HG02884 (cell line): ENCODE data around the gene PDE4D.

ENCODE experiments used
- ATAC-seq: cut with Tn5 transposase; IDR thresholded peaks from one replicate; pipeline ENCODE4 v1.9.1; 2021; ENCODE audit warnings: mild to moderate bottlenecking, moderate library complexity; ENCODE audit not compliant: unreplicated experiment

Gene PDE4D

DNA sequence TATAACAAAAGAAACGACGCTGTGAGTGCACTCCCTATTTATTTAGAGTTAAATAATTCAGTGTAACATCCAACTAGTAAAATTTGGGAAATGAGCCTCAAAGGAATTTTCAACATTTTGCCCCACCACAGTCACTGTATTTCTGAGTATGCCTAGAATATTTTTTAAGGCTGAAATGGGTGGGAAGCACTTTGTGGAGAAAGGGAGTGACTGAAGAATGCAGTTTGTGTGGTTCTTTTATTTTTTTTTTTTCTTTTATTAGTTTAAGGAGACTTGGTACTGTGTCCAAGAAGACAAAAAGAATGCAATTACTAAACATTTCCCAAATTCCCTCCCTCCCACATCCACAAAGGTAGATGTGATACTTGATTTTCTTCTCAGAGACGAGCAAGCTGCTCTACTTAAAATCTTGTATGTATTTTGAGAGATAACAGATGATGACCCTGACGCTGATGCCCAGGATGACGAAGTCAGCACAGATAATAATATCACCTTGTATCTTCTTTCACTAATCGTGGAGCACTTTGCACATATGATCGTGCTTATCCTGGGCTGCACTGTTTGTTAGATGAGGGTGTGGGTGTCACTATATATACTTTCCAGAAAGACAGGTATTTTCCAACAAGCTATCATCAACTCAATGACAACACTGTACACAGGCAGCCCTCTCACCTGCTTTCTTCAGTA is 724.3 kb downstream of the PDE4D start:
- no peak for ATAC-seq

DNA sequence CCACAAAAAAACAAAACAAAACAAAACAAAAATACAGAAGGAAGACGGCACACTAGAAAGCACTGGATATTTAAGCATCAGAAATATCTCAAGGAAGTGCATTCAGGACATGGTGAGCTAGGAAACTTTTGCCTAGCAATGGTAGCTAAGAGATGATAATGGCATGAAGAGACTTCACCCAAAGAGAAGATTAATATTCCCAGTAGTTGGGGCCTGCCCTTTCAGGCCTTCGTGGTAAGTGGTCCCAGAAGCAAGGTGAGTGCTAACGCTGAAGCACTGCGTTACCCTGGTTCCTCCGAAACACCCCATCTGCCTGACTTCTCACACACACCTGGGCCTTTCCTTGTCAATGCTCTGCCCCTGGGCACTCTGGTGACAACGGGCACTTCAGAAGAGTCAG is 725.5 kb downstream of the PDE4D start:
- ATAC-seq: no peak

DNA sequence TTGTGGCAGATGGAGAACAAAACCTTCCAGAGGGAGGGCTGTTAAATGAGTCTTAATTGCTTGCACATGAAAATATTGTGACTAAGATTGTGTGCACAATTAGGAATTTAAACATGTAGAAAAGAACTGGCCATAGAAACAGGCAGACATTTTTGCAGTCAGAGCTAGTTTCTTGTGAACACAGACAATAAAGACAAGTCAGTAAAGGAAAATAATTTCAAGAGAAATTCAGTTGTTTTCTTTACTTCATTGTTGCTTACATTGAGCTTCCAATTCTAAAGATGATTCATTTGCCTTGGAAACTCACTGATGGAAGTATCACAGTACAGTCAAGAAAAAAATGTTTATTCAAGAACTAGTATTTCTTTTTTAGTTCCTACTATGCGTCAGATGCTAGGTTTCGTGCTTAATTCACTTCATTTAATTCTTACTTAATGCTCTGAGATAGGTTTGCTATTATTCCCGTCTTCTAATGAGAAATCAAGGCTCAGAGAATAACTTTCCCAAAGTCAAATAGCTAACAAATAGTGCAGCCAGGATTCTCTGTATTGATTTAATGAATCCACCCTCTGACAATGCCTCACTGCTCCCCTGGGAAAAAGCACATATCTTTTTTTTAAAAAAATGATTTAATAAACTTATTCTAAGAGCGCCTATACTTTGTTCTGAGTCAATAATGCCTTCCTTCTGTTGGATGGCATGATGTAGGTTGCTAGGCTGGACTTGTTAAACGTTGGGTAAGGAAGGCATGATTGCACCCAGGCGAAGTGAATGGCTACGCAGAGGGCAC is 729.3 kb downstream of the PDE4D start:
- no peak for ATAC-seq

DNA sequence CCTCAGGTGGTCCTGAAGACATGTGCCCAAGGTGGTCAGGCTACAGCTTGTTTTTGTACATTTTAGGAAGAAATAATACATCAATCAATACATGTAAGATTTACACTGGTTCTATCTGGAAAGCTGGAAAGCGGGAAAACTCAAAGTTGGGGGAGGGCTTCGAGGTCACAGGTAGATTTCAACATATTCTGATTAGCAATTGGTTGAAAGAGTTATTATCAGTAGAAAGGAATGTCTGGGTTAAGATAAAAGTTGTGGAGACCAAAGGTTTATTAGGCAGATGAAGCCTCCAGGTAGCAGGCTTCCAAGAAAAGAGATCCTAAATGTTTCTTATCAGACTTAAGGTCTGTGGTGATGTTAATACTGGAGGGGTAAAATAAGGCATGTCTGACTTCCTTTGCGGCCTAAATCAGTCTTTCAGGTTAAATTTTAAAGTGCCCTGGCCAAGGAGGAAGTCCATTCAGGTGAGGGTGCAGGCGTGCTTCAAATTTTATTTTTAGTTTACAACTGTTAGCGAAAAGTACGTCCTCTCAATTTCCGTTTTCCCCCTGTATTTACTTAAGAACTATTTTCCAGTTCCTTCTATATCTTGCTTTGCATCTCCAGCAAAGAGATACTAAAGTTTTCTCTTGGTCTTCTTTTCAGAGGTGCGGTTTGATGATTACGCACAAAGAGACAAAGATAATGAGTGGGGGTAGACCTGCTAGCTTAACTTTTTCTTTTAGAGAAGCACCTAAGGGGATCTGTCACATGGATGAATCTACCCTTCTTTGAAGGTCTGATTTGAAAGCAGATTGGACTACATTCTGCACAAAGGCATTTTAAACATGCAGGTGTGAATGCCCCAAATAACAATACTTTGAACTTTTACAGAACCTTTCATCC is 732.1 kb downstream of the PDE4D start:
- no peak for ATAC-seq

DNA sequence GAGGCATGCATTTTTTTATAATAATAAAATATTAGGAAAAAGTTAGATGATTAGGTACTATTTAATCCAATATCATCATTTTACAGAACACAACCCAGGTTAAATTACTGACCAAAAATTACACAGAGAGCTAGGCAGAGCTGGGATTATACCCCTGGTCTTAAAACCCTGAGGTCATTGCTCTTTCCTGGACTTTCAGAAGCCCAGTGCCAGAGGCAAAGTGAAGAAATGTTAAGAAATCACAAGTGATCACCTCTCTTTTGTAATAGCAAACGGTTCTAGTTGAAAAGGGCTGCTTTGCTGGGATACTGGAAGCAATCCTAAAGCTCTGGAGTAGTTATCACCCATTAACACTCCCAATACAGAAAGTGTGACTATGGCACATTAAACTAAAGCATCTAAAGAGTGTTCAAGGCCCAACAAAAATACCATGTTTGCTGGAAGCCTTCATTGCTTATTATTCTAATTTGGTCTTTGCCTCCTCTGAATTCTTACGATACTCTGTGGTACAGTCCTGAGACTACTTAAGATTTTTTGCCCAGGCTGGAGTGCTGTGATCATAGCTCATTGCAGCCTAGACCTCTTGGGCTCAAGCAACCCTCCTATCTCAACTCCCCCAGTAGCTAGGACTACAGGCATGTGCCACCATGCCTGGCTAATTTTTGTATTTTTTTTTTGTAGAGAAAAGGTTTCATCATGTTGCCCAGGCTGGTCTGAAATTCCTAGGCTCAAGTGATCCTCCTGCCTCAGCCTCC is 734.7 kb downstream of the PDE4D start:
- no peak for ATAC-seq

DNA sequence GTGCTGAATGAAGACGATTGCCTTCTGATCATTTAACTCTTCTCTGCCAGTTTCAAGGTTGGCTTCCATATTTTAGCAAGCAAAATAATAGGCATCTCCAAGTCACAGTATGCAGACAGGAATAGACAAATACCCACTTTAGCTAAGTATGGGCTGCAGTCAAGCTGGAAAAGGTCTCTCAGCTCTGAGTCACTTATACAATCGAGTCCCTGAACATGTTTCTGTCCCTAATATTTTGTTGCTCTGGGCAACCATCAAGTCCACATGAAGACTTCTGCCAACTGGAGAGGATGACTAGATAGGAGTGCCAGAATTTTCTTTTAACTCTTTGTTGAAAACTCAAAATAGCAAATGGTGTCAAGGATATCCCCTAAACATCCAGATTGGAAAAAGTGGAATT is 735.4 kb downstream of the PDE4D start:
- no peak for ATAC-seq

DNA sequence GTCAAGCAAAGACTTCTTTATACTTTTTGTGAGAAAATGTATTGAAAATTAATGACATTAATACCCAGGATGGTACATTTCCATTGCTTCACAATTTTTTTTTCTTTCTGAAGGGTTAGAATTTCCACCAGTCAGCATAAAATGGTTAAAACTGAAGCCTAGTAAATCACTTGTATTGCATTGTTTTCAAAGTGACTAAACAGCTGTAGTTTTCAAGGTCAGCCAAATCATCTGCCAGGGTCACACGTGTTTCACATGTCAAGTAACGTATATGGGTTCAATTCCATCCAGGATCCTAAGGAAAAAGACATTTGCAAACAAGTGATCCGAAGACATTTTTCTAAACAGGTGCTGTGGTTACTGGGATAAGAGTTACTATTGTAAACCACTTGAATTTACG is 736.5 kb downstream of the PDE4D start:
- no peak for ATAC-seq

DNA sequence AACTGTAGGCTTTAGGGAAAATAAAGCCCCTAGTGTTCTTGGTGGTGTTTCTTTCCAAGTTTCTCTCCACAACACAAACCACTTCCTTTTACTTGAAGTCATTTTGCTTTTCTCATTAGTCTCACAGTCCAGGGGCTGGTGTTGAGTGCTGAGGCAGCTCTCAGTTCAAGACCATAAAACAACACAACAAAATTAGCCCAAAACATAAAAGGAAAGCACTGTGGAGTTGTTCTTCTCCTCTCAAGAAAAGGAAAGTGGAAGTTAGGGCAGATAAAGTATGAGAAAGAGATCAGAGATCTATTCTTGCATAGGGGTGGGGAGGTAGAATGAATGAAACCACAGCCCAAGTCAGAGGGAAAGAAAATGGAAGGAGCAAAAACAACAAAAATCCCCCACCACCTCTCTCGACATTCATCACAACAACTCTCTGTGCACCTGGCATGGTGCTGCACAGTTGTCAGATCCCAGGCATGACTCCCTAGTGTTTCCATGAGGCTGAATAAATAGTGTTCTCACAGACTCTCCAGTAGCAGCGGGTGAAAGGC is 740.8 kb downstream of the PDE4D start:
- ATAC-seq: peak; percentile 50

DNA sequence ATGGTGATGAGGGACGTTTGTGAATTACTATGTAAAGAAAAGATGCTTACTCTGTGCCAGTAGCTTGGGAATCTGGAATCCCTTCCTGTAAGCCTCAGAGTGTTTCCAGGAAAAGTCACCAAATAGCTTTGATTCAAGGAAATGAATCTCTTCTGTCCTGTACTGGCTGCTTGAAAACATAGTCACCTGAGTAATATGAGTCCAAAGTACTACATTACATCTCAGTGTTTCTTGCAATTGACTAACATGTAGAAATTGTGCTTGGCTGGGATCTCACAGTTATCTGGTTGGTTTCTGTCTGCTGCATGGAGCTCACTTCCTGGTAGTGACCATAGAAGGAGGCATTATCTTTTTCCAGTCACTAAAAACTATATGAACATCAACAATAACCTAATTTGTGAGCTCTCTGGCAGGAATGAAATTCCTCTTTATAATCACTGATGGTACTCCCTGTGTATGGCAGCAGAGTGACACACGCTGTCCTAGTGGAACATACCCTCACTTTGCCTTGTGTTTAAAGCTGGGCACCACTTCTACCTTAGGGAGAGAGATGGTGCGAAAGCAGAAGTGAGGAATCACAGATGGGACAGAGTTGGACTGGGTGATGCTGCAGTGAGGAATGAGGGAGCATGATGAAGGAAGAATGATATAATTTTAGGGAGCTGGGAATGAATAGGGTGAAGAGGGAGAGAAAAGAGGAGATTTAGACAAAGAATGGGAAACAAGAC is 742.2 kb downstream of the PDE4D start:
- no peak for ATAC-seq

DNA sequence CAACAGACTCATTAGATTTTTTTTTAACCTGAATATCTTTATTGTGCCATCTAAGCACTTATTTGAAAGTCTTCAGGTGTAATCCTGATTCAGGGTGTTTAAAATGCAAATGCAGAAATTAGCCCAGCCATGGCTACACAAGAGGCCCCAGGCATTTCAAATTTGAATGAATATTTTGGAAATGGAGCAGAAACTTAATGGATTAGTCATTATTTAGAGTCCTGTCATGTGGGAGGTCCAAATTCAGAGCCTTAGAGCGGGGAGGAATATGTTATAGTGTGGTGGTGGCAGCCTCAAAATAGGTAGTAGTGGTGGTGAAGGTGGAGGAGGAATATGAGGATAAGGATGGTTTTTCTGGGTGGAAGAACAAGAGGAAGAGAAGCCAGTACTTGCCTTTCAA is 743.7 kb downstream of the PDE4D start:
- no peak for ATAC-seq

DNA sequence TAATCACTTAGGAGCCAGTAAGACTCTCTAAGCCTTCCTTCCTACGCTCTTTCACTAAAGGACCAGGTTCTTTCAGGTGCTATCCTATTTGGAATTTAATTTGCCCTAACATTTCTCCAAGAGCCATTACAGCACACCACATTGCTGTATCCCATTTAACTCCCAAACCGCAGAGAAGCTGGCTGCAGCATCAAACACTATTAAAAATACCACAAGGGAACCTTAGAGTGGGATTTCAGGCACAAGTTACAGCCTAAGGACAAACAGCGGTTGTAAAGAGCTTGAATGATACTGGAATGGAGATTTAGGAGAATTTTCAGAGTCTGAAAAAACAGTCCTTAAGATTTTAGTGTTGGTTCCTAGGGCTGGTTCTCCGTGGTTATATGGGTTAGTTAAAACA is 744.3 kb downstream of the PDE4D start:
- ATAC-seq: no peak

DNA sequence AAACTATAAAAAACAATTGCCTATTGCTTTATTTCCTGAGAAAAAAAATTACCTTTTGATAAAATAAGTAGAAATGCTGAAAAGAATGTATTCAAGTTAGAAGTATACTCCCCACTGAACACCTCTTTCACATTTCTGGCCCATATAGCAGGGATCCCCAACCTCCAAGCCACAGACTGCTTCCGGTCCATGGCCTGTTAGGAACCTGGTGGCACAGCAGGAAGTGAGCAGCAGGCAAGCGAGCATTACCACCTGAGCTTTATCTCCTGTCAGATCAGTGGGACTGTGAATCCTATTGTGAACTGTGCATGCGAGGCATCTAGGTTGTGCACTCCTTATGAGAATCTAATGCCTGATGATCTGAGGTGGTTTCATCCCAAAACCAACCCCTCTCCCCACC is 746.8 kb downstream of the PDE4D start:
- ATAC-seq: no peak

DNA sequence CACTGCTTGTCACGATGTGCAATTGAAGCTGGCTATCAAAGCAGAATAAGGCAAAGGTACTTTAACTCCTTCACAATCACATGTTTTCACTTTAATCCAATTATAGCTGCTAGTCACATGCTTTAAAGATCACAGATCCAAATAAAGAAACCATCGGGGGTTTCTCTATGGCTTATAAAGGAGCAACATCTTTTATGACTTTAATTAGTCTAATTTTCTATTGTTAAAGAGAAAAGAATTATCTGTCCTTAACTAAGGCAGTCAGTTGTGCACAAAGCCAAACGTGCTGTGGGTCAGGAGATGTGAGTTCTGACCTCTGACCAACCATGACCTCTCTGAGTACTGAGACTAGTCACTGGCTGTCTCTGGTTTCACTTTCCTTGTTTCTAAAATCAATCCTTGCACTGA is 749.6 kb downstream of the PDE4D start:
- peak; percentile 84 for ATAC-seq

DNA sequence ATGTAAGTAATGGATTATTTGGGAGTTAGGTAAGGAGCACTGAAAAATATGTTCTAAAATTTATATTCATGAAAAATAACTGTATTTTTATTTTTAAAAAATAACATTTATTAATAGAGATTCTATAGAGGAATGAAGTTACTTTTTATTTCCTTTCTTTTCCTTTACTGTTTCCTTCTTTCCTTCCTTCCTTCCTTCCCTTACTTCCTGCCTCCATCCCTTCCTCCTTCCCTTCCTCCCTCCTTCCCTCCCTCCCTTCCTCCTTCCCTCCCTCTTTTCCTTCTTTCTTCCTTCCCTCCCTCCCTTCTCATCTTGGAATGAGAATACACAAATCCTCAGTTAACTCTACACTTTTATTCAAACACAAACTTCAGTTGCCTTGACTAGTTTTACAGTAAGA is 750.6 kb downstream of the PDE4D start:
- no peak for ATAC-seq

DNA sequence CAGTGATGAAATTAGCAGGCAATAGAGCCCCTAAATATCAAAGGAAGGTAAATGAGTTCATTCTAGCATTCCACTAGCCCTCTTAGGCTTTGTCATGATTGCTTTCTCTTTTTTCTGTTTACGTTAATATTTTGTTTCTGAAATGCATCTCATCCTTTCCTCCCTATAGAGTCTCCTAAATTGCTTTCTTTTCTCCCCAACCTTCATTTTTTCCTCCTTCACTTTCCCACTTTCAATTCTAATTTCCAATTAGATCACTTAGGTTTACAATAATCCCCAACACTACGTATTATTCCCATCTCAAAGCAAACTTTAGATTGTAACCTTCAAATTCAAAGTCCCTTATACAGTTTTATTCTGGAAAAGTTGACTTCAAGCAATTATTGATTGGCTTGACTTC is 751.4 kb downstream of the PDE4D start:
- ATAC-seq: no peak

DNA sequence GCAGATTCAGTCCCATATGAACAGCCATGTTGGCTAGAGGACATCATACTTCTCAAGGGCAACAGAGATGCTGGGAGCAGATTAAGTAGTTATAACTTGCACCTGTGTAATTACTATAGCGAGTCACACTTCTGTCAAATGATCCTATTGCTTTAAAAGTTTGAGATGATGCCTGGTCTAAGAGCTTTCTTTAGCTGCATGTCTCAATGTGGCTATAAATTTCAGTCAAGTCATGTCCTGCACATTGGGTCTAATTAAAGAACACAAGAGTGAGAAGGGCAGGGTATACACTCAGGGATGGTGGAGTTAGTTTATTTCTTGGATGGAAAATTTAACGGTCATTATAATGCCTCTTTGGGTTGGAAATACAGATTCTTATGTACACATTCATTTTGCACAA is 753.4 kb downstream of the PDE4D start:
- ATAC-seq: no peak

DNA sequence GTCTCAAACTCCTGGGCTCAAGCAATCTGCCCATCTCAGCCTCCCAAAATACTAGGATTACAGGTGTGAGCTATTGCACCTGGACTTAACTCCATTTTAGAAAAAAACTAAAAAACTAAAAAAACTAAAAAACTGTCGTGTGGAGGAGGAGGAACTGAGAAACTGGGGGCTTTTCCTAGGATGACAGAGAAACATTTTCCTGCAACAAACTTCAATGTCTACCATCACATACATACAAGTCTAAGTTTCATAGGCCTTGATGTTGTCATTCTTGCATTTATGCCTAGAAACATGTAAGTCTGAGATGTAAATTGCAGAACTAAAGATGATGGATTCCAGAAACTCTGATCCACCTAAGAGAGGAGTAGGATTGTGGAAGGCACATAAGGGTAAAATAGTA is 753.8 kb downstream of the PDE4D start:
- ATAC-seq: peak; percentile 73

DNA sequence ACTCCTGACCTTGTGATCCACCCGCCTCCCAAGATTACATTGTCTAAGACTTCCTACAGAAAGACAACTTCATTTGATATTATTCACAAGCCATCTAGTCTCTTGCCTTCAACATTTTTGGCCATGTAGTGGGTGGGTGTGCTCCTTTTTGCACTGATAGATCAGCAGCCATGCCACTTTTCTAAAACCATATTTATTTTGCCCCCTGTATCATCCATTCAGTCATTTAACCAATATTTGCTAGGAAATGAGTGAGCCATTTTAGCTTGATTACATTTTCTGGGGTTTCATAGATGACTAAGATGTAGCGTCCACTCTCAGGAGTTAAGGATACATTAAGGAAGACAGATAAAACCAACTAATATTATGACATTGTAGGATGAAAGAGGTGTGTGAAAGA is 755.0 kb downstream of the PDE4D start:
- ATAC-seq: no peak

DNA sequence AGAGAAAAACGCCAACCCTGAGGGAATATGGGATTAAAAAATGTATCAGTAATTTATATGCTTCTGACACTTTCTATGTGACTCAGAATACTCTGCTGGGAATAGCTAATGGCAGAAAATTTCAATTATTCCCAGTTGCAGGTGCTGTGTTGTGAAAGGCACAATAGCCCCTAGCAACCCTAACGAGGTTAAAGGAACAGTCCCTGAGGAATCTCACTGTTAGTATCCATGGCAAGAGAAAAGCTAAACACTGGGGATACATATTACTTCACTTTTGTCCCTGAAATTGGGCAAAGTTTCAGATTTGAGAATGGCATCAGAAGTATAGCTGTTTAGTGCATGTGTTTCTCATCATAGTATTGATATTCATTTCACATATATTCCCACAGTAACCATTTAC is 755.7 kb downstream of the PDE4D start:
- no peak for ATAC-seq

DNA sequence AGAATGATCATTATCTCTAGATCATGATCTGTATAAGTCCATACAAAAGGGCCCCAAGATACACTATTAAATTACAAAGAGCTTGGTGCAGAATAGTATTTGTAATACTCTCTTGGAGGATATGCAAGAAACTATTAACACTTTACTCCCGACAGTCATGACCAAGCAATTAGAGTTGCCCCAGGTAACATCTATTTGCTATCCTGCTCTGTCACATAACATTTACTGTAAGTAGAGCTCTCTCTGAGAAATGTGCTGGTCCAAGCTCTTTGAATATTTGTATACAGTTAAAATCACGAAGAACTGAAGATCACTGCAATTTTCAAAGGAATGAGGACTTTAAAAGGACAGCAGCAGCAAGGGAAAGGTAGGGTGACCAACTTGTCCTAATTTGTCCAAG is 757.0 kb downstream of the PDE4D start:
- ATAC-seq: no peak
